WTC11 (cell line): Measurements from ENCODE around the gene AXIN2.

Experiments used
- TF ChIP-seq, protein P1 (sequence below): fragments of 200-600 bp; IDR thresholded peaks from 2 replicates; pipeline ENCODE4 v1.8.0; 2022; ENCODE audit warnings: antibody characterized with exemption
- TF ChIP-seq, protein P2 (sequence below): sonication (generic); formaldehyde crosslinking; IDR thresholded peaks from 2 replicates; pipeline ENCODE4 v1.8.0; 2022; ENCODE audit warnings: mild to moderate bottlenecking, missing genetic modification reagents

DNA sequence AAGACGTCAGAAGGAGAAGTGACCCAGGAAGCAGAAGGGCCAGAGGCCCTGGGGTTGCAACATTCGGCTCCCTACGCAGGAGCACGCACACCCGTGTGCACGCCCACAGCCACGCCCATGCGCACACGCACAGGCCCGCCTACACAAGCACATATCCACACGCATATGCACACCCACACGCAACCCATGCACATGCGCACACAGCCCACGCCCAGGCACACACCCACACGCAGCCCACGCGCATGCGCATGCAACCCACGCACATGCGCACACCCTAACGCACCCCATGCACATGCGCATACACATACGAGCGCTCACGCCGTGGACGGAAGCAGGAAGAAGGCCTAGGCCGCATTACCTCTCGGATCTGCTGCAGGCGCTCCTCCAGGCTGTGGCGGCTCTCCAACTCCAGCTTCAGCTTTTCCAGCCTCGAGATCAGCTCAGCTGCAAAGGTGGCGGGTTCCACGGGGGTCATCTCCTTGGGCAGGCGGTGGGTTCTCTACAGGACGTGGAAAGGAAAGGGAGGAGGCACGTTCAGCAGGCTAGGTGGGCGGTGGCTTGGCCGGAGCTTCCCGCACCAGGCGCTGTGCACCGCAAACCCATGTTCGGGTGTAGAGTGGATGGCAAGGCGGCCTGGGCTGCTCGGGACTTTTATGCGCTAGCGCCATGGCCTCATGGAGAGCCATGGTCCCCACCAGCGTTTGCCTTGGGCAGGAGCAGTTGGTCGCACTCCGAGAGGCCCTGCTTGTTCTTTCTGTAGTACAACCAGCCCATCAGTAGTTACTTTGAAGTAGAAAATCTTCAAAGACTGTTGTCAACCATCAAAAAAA is 23.4 kb downstream of the AXIN2 start:
- TF ChIP-seq, protein P1, sequence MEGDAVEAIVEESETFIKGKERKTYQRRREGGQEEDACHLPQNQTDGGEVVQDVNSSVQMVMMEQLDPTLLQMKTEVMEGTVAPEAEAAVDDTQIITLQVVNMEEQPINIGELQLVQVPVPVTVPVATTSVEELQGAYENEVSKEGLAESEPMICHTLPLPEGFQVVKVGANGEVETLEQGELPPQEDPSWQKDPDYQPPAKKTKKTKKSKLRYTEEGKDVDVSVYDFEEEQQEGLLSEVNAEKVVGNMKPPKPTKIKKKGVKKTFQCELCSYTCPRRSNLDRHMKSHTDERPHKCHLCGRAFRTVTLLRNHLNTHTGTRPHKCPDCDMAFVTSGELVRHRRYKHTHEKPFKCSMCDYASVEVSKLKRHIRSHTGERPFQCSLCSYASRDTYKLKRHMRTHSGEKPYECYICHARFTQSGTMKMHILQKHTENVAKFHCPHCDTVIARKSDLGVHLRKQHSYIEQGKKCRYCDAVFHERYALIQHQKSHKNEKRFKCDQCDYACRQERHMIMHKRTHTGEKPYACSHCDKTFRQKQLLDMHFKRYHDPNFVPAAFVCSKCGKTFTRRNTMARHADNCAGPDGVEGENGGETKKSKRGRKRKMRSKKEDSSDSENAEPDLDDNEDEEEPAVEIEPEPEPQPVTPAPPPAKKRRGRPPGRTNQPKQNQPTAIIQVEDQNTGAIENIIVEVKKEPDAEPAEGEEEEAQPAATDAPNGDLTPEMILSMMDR = no peak
- TF ChIP-seq, protein P2, sequence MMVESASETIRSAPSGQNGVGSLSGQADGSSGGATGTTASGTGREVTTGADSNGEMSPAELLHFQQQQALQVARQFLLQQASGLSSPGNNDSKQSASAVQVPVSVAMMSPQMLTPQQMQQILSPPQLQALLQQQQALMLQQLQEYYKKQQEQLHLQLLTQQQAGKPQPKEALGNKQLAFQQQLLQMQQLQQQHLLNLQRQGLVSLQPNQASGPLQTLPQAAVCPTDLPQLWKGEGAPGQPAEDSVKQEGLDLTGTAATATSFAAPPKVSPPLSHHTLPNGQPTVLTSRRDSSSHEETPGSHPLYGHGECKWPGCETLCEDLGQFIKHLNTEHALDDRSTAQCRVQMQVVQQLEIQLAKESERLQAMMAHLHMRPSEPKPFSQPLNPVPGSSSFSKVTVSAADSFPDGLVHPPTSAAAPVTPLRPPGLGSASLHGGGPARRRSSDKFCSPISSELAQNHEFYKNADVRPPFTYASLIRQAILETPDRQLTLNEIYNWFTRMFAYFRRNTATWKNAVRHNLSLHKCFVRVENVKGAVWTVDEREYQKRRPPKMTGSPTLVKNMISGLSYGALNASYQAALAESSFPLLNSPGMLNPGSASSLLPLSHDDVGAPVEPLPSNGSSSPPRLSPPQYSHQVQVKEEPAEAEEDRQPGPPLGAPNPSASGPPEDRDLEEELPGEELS (CRISPR knock-in tag) = no peak
